LNCAP (cell line): ENCODE data around the gene LAMA3.

Experiments
- TF ChIP-seq, protein P1 (sequence below): fragments of 450-650 bp; IDR thresholded peaks from 2 replicates; pipeline ENCODE4 v1.5.1; 2017; ENCODE audit warnings: mild to moderate bottlenecking

Gene LAMA3

GRCh38 chr18:23920054-23920453 lies 230.8 kb downstream of the LAMA3 start:
- TF ChIP-seq, protein P1, sequence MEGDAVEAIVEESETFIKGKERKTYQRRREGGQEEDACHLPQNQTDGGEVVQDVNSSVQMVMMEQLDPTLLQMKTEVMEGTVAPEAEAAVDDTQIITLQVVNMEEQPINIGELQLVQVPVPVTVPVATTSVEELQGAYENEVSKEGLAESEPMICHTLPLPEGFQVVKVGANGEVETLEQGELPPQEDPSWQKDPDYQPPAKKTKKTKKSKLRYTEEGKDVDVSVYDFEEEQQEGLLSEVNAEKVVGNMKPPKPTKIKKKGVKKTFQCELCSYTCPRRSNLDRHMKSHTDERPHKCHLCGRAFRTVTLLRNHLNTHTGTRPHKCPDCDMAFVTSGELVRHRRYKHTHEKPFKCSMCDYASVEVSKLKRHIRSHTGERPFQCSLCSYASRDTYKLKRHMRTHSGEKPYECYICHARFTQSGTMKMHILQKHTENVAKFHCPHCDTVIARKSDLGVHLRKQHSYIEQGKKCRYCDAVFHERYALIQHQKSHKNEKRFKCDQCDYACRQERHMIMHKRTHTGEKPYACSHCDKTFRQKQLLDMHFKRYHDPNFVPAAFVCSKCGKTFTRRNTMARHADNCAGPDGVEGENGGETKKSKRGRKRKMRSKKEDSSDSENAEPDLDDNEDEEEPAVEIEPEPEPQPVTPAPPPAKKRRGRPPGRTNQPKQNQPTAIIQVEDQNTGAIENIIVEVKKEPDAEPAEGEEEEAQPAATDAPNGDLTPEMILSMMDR, result no peak

- TF ChIP-seq, protein P1, result no peak
Observed at GRCh38 chr18:23921716-23922285, 232.5 kb downstream of the LAMA3 start.

- TF ChIP-seq, protein P1, result no peak
Observed at GRCh38 chr18:23922939-23923338, 233.7 kb downstream of the LAMA3 start.

DNA sequence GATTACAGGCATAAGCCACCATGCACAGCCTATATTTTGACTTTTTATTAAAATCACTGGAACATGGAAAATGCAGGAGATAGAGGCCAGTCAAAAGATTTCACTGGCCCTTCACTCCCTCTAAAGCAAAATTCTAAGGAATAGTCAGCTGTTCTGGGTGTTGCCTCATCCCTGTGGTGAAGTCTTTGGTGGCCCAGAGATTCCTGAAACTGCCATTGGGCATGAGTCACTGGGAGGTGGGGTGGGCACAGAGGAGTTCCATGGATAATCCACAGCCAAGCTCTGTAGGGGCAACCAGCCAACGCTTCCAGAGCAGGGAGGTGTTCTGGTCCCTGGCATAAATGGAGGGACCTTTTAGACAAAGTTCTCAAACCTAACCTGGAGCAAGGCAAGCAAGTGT lies 235.6 kb downstream of the LAMA3 start:
- TF ChIP-seq, protein P1, result no peak

GRCh38 chr18:23926571-23926970 lies 237.3 kb downstream of the LAMA3 start:
- TF ChIP-seq, protein P1, result no peak

GRCh38 chr18:23927821-23928746 lies 238.8 kb downstream of the LAMA3 start:
- TF ChIP-seq, protein P1, result no peak

GRCh38 chr18:23929362-23929930 lies 240.2 kb downstream of the LAMA3 start:
- TF ChIP-seq, protein P1, result no peak
